OCI-LY3 (cell line): ENCODE measurements around the gene MZB1.

Source experiments
- CTCF ChIP-seq: fragments of 200-600, 300-600 bp; sonication (generic); IDR thresholded peaks from 2 replicates; pipeline ENCODE4 v1.5.1; 2014; ENCODE audit warnings: antibody characterized with exemption, low read length, low read depth
- EZH2phosphoT487 ChIP-seq: fragments of 200-600 bp; shearing (Covaris generic); IDR thresholded peaks from 2 replicates; pipeline ENCODE4 v1.6.1; 2018; ENCODE audit warnings: antibody characterized with exemption, mixed run types, low read depth

- TF ChIP-seq CTCF: no peak
- no peak for TF ChIP-seq EZH2phosphoT487
Observed at GRCh38 chr5:139378941-139379361, 10.8 kb downstream of the MZB1 start.
